ENCODE data around the gene HEMGN.

The HEMGN gene

DNA sequence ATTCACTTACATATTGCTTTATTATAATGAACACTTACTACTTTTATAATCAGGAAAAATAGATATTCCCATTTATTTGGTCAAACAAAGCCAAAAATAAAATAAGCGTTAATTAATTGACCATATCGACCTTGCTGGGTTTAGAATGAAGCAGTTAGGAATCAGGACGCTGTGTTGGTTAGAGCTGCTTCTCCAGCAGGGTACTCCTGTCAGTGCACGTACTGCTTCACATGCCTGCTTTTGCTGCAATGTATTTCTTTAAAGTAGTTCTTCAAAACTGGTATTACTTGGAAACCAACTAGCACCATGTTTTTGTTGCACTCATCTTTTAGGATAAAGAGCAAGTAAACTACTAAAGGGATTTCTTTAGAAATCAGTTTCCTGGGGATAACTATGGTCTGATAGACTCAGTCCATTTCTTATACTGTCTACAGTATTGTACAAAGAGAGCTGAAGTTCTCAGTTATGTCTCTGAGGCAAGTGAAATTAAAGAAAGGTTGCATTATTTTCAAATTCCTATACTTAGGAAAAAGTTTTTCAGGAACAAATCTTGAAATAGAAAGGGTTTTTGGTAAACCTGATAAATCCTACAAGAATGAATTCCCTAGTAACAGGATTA, 8.9 kb downstream of the HEMGN start:
- H3K27ac ChIP-seq (ENCODE audit: low read length), result no peak overlapping the region
- H3K4me1 ChIP-seq (ENCODE audit: control insufficient read depth, insufficient read depth, low read length), result no peaks in the 10 kb centered on the region
- H3K9me3 ChIP-seq (ENCODE audit: control insufficient read depth in 2 of 2, low read length in 2 of 2), result no peaks in the 10 kb centered on the region
- no peaks in the 10 kb centered on the region for H3K36me3 ChIP-seq (ENCODE audit: control insufficient read depth in 2 of 2, insufficient read depth in 2 of 2, low read length in 2 of 2)
- H3K4me3 ChIP-seq (ENCODE audit: low read length in 2 of 2), result no peak overlapping the region
- H3K9ac ChIP-seq (ENCODE audit: low read length in 2 of 2), result no peak overlapping the region
- H3K27me3 ChIP-seq (ENCODE audit: control insufficient read depth in 1 of 2, insufficient read depth in 2 of 2, low read length in 2 of 2), result peaks cover 6% of the 10 kb centered on the region in 2 donors

GRCh38 chr9:97925497-97926334, 12.3 kb downstream of the HEMGN start:
- no peak overlapping the region for H3K4me3 ChIP-seq (ENCODE audit: low read length in 2 of 2)
- peaks cover 0 to 3% of the 10 kb centered on the region in 2 donors for H3K27me3 ChIP-seq (ENCODE audit: control insufficient read depth in 1 of 2, insufficient read depth in 2 of 2, low read length in 2 of 2)
- H3K36me3 ChIP-seq (ENCODE audit: control insufficient read depth in 2 of 2, insufficient read depth in 2 of 2, low read length in 2 of 2), result no peaks in the 10 kb centered on the region
- no peaks in the 10 kb centered on the region for H3K9me3 ChIP-seq (ENCODE audit: control insufficient read depth in 2 of 2, low read length in 2 of 2)
- H3K27ac ChIP-seq (ENCODE audit: low read length), result no peak overlapping the region
- no peak overlapping the region for H3K9ac ChIP-seq (ENCODE audit: low read length in 2 of 2)
- peaks cover 2% of the 10 kb centered on the region for H3K4me1 ChIP-seq (ENCODE audit: control insufficient read depth, insufficient read depth, low read length)

DNA sequence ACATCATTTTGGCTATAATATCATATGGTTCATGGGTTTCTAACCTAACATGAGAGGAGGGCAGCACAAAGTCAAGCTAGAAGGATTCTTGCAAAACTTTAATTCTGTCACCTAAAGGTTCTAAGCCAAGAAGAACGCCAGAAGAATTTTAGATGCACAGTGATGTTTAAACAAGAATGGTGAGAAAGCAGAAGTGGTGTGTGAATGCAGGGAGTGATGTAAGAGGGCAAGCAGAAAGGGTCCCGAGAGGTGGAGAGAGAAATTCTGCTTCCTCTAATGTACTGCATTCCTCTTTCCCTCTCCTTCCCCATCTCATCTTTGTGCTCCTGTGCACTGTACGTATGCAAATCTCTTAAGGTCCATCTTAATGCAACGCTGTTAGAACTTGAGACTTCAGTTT, 13.6 kb downstream of the HEMGN start:
- H3K9ac ChIP-seq (ENCODE audit: low read length in 2 of 2), result no peak overlapping the region
- H3K27ac ChIP-seq (ENCODE audit: low read length), result no peak overlapping the region
- no peaks in the 10 kb centered on the region for H3K9me3 ChIP-seq (ENCODE audit: control insufficient read depth in 2 of 2, low read length in 2 of 2)
- peaks cover 2% of the 10 kb centered on the region for H3K4me1 ChIP-seq (ENCODE audit: control insufficient read depth, insufficient read depth, low read length)
- H3K4me3 ChIP-seq (ENCODE audit: low read length in 2 of 2), result no peak overlapping the region
- peaks cover 0 to 3% of the 10 kb centered on the region in 2 donors for H3K27me3 ChIP-seq (ENCODE audit: control insufficient read depth in 1 of 2, insufficient read depth in 2 of 2, low read length in 2 of 2)
- no peaks in the 10 kb centered on the region for H3K36me3 ChIP-seq (ENCODE audit: control insufficient read depth in 2 of 2, insufficient read depth in 2 of 2, low read length in 2 of 2)

- Histone ChIP-seq H3K27ac (ENCODE audit: low read length) (no peak overlapping the region), H3K27me3 (ENCODE audit: control insufficient read depth in 1 of 2, insufficient read depth in 2 of 2, low read length in 2 of 2) (peaks cover 0 to 3% of the 10 kb centered on the region in 2 donors), H3K4me3 (ENCODE audit: low read length in 2 of 2) (peak overlapping the region; percentile 35 to 36), H3K9me3 (ENCODE audit: control insufficient read depth in 2 of 2, low read length in 2 of 2) (no peaks in the 10 kb centered on the region), H3K36me3 (ENCODE audit: control insufficient read depth in 2 of 2, insufficient read depth in 2 of 2, low read length in 2 of 2) (no peaks in the 10 kb centered on the region), H3K4me1 (ENCODE audit: control insufficient read depth, insufficient read depth, low read length) (peaks cover 2% of the 10 kb centered on the region), H3K9ac (ENCODE audit: low read length in 2 of 2) (no peak overlapping the region)
Observed at GRCh38 chr9:97923529-97924108, 14.4 kb downstream of the HEMGN start.

DNA sequence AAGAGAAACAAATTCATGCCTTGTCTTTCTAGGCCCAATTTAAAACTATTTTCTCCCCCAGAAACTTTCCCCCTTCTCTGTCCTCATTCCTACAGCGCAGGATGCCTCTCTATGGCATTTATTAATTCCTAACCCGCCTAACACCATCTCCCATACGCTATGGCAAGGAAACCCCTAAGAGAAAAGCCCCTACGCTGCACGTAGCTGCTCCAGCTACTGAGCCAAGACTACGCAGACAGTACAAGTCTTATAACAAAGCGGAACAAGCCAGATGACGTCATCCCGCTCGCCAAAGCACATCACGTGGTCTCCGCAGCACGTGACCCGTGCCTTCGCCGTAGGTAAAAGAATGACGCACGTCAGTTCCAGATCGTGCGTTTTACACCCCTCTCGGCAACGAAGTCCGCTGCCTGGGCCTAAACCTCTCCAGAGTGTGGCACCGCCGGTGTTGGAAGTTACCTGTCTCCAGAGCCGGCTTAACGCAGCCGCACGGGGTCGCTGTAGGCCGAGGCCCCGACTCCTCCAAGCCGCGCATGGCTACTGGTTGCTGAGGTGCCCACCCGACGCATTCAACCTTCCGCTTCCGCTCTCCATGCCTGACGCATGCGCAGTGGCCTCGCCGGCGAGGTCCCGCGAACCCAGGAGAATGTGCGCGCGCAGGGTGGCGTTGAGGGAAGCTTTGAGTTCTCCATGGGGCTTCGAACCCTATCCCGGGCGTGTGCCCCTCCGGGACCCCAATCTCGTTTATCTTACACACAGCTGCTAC, 15.8 kb downstream of the HEMGN start, which contains the start of gene TRMO:
TRMO (minus strand) TSS at position 542 of the 766 bp plus-strand sequence; CDS start at position 535, 7 bp downstream.
- H3K4me1 ChIP-seq (ENCODE audit: control insufficient read depth, insufficient read depth, low read length), result peaks cover 2% of the 10 kb centered on the region
- peak within 1 kb of the TSS; percentile 56 to 87 for H3K4me3 ChIP-seq (ENCODE audit: low read length in 2 of 2)
- peak within 1 kb of the TSS; percentile 69 to 99 for H3K9ac ChIP-seq (ENCODE audit: low read length in 2 of 2)
- H3K9me3 ChIP-seq (ENCODE audit: control insufficient read depth in 2 of 2, low read length in 2 of 2), result no peaks in the 10 kb centered on the region
- H3K27me3 ChIP-seq (ENCODE audit: control insufficient read depth in 1 of 2, insufficient read depth in 2 of 2, low read length in 2 of 2), result peaks cover 0 to 3% of the 10 kb centered on the region in 2 donors
- no peaks in the 10 kb centered on the region for H3K36me3 ChIP-seq (ENCODE audit: control insufficient read depth in 2 of 2, insufficient read depth in 2 of 2, low read length in 2 of 2)
- H3K27ac ChIP-seq (ENCODE audit: low read length), result peak within 1 kb of the TSS; percentile 98

DNA sequence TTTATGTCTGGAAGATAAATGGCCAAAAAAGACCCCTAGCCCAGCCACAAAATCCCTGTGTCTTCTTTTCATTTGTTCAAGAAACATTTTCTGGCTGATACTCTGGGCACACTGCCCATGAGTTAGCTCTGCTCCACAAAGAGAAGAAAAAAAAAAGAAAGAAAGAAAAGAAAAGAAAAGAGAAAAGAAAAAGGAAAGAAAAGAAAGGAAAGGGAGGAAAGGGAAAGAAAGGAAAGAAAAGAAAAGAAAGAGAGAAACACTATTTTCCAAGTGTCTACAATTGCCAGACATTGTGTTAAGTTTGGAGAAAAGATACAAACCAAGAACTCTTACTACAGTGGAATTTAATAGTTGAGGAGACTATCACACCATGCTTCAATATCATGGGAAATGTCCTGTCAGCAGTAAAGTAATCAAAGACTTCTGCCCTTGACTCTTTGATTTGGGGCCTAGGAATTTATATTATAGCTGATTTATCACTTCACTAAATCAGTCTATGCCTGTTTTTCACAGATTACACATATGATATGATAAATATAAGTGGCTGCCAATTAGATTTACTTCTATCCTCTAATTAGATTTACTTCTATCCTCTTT, 18.7 kb downstream of the HEMGN start:
- Histone ChIP-seq H3K9me3 (ENCODE audit: control insufficient read depth in 2 of 2, low read length in 2 of 2) (no peaks in the 10 kb centered on the region), H3K36me3 (ENCODE audit: control insufficient read depth in 2 of 2, insufficient read depth in 2 of 2, low read length in 2 of 2) (peaks cover 5 to 11% of the 10 kb centered on the region in 2 donors), H3K4me1 (ENCODE audit: control insufficient read depth, insufficient read depth, low read length) (peaks cover 2% of the 10 kb centered on the region), H3K27me3 (ENCODE audit: control insufficient read depth in 1 of 2, insufficient read depth in 2 of 2, low read length in 2 of 2) (no peaks in the 10 kb centered on the region), H3K27ac (ENCODE audit: low read length) (no peak overlapping the region), H3K9ac (ENCODE audit: low read length in 2 of 2) (no peak overlapping the region), H3K4me3 (ENCODE audit: low read length in 2 of 2) (no peak overlapping the region)

DNA sequence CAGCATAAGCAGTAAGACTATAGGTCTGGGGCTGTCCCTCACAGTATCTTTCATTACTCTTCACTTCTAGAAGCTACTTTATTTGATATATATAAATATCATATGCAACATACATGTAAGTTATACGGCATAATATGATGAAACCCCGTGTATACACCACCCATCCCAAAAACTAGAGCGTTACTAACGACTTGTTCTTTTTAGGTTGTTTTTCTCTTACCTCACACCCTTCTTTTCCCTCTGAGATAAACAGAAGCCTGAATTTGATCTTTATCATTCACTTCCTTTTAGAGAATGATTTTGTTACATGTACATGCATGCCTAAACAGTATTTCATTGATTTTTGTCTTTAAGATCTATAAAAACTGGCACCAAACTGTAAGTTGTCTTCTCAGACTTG, 19.4 kb downstream of the HEMGN start:
- H3K4me3 ChIP-seq (ENCODE audit: low read length in 2 of 2), result no peak overlapping the region
- peaks cover 5 to 11% of the 10 kb centered on the region in 2 donors for H3K36me3 ChIP-seq (ENCODE audit: control insufficient read depth in 2 of 2, insufficient read depth in 2 of 2, low read length in 2 of 2)
- H3K27me3 ChIP-seq (ENCODE audit: control insufficient read depth in 1 of 2, insufficient read depth in 2 of 2, low read length in 2 of 2), result no peaks in the 10 kb centered on the region
- no peak overlapping the region for H3K27ac ChIP-seq (ENCODE audit: low read length)
- no peak overlapping the region for H3K9ac ChIP-seq (ENCODE audit: low read length in 2 of 2)
- no peaks in the 10 kb centered on the region for H3K9me3 ChIP-seq (ENCODE audit: control insufficient read depth in 2 of 2, low read length in 2 of 2)
- peaks cover 2% of the 10 kb centered on the region for H3K4me1 ChIP-seq (ENCODE audit: control insufficient read depth, insufficient read depth, low read length)

GRCh38 chr9:97911970-97912369, 26.0 kb downstream of the HEMGN start:
- peaks cover 2% of the 10 kb centered on the region for H3K4me1 ChIP-seq (ENCODE audit: control insufficient read depth, insufficient read depth, low read length)
- no peaks in the 10 kb centered on the region for H3K9me3 ChIP-seq (ENCODE audit: control insufficient read depth in 2 of 2, low read length in 2 of 2)
- no peak overlapping the region for H3K27ac ChIP-seq (ENCODE audit: low read length)
- H3K36me3 ChIP-seq (ENCODE audit: control insufficient read depth in 2 of 2, insufficient read depth in 2 of 2, low read length in 2 of 2), result peaks cover 38 to 44% of the 10 kb centered on the region in 2 donors
- H3K27me3 ChIP-seq (ENCODE audit: control insufficient read depth in 1 of 2, insufficient read depth in 2 of 2, low read length in 2 of 2), result no peaks in the 10 kb centered on the region
- H3K9ac ChIP-seq (ENCODE audit: low read length in 2 of 2), result no peak overlapping the region
- H3K4me3 ChIP-seq (ENCODE audit: low read length in 2 of 2), result no peak overlapping the region

GRCh38 chr9:97911528-97911927, 26.4 kb downstream of the HEMGN start:
- Histone ChIP-seq H3K27me3 (ENCODE audit: control insufficient read depth in 1 of 2, insufficient read depth in 2 of 2, low read length in 2 of 2) (no peaks in the 10 kb centered on the region), H3K36me3 (ENCODE audit: control insufficient read depth in 2 of 2, insufficient read depth in 2 of 2, low read length in 2 of 2) (peaks cover 38 to 44% of the 10 kb centered on the region in 2 donors), H3K4me3 (ENCODE audit: low read length in 2 of 2) (no peak overlapping the region), H3K9me3 (ENCODE audit: control insufficient read depth in 2 of 2, low read length in 2 of 2) (no peaks in the 10 kb centered on the region), H3K4me1 (ENCODE audit: control insufficient read depth, insufficient read depth, low read length) (peaks cover 2% of the 10 kb centered on the region), H3K9ac (ENCODE audit: low read length in 2 of 2) (no peak overlapping the region), H3K27ac (ENCODE audit: low read length) (no peak overlapping the region)

DNA sequence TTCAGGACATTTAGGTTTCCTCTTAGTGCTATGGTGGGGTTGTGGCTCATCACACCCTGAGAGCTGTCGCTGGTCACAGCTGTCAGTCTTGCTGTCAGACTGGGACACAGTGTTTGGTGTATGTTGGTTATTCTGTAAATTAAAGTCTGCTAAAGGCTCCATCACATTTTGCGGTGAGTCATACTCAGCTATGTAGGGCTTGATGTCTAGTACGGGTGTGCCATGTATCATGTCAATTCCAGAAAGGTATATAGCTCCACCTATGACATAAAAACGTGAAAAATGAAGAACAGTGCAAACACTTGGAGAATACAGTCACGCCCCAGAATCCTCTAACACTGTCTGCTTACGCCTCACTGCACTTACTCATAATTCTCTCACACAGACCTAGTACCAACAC, 27.6 kb downstream of the HEMGN start:
- Histone ChIP-seq H3K4me3 (ENCODE audit: low read length in 2 of 2) (no peak overlapping the region), H3K9me3 (ENCODE audit: control insufficient read depth in 2 of 2, low read length in 2 of 2) (no peaks in the 10 kb centered on the region), H3K4me1 (ENCODE audit: control insufficient read depth, insufficient read depth, low read length) (peaks cover 2% of the 10 kb centered on the region), H3K27me3 (ENCODE audit: control insufficient read depth in 1 of 2, insufficient read depth in 2 of 2, low read length in 2 of 2) (no peaks in the 10 kb centered on the region), H3K27ac (ENCODE audit: low read length) (no peak overlapping the region), H3K9ac (ENCODE audit: low read length in 2 of 2) (no peak overlapping the region), H3K36me3 (ENCODE audit: control insufficient read depth in 2 of 2, insufficient read depth in 2 of 2, low read length in 2 of 2) (peaks cover 35 to 38% of the 10 kb centered on the region in 2 donors)
